Smooth muscle cell of trachea (primary cell): Measurements from ENCODE around the gene GRK2. TPM values are rescaled to one million over a fixed set of nuclear protein-coding genes. Genes with fewer than 3 reads are reported as not detected.

Experiments
- total RNA-seq: library from RNA; depleted of rRNA; stranded (reverse); fragments of >200 nt; gene quantifications from 2 replicates; pipeline ENCODE4 v1.2.1, GENCODE V29; 2014

GRK2 gene
- 30.8 and 33.2 TPM in 2 replicates for total RNA-seq

GRCh38 chr11:67266449-67267187, at the start of gene GRK2:
TSS of gene GRK2 (plus strand) at chr11:67266473. CDS start at chr11:67266700, 227 bp downstream.

DNA sequence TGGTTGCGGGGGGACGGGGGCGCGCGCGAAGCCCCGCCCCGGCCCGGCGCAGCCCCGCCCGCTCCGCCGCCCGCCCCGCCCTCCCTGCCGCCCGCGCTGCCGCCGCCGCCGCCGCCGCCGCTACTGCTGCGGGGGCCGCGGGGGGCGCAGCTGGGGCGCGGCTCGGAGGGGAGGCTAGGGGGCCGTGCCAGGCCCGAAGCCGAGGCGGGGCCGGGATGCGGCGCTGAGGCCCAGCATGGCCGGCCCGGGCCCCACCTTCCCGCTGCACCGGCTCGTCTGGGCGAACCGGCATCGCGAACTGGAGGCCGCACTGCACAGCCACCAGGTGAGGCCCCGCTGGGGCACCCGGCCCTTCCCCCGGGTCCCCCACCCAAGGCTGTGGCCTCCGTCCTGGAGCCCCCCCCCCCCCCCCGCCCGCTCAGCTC, 23.0 kb downstream of the GRK2 start, which contains the start of gene ANKRD13D:
Gene ANKRD13D, plus strand, starts transcription at position 78 of the 425 bp plus-strand sequence. Its CDS starts 158 bp downstream, at position 236.

DNA sequence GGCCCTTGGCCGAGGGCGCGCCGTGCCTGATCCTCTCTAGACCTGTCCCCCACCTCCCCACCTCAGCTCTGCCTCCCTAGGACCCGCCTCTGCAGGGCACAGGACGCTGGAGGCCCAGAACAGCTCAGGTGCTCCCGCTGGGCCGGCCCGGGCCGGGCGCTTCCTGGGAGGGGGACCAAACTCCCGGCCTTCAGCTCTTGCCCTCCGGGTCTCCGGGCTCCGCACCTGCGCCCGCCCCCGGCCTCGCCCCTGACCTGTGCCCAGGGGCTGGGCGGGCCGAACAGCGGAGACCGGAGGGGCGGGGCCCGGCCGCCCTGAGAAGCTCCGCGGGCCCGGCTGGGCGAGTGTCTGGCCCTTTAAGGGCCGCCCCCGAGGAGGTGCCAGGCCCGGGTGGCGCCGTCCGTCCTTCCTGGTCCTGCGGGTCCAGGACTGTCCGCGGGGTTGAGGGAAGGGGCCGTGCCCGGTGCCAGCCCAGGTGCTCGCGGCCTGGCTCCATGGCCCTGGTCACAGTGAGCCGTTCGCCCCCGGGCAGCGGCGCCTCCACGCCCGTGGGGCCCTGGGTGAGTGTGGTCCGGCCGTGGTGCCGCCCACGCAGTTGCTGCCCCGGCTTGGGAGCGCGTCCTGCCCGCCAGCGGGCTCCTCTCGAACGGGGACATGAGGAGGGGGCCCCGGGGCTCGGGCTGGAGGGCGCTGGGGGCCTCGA, 37.0 kb downstream of the GRK2 start, which contains the start of gene SSH3:
Gene SSH3, plus strand, starts transcription at position 399 of the 703 bp plus-strand sequence. Its CDS starts 96 bp downstream, at position 495.

Other genes starting within 250 kb of the GRK2 start
- gene SYT12, start 243.3 kb upstream of the GRK2 start, total RNA-seq: 0.33 TPM in 1 of 2 replicates, not detected in the other
- gene RHOD, start 209.6 kb upstream of the GRK2 start, total RNA-seq: 9.7 and 20.2 TPM in 2 replicates
- 52.6 and 52.8 TPM in 2 replicates for gene KDM2A, start 147.2 kb upstream of the GRK2 start, total RNA-seq
- 26.0 and 36.9 TPM in 2 replicates for gene ANKRD13D, start 22.8 kb downstream of the GRK2 start, total RNA-seq
- 24.4 and 30.8 TPM in 2 replicates for gene SSH3, start 37.1 kb downstream of the GRK2 start, total RNA-seq
- 25.6 and 60.2 TPM in 2 replicates for gene POLD4, start 87.1 kb downstream of the GRK2 start, total RNA-seq
- 3.1 TPM in 2 replicates for gene CLCF1, start 107.1 kb downstream of the GRK2 start, total RNA-seq
- gene RAD9A, start 125.5 kb downstream of the GRK2 start, total RNA-seq: 5.8 and 7.3 TPM in 2 replicates
- 128 and 198 TPM in 2 replicates for gene PPP1CA, start 135.4 kb downstream of the GRK2 start, total RNA-seq
- gene TBC1D10C, start 137.6 kb downstream of the GRK2 start, total RNA-seq: under 0.01 TPM in 1 of 2 replicates, not detected in the other
- gene CARNS1, start 149.2 kb downstream of the GRK2 start, total RNA-seq: 0.15 and 0.66 TPM in 2 replicates
- 47.6 and 55.6 TPM in 2 replicates for gene RPS6KB2, start 162.0 kb downstream of the GRK2 start, total RNA-seq
- gene PTPRCAP, start 171.2 kb downstream of the GRK2 start, total RNA-seq: 0.50 and 1.3 TPM in 2 replicates
- gene CORO1B, start 177.0 kb downstream of the GRK2 start, total RNA-seq: 134 and 212 TPM in 2 replicates
- gene GPR152, start 186.3 kb downstream of the GRK2 start, total RNA-seq: 0.17 TPM in 1 of 2 replicates, not detected in the other
- gene CABP4, start 188.9 kb downstream of the GRK2 start, total RNA-seq: not detected in 2 replicates
- 25.5 and 36.7 TPM in 2 replicates for gene TMEM134, start 202.8 kb downstream of the GRK2 start, total RNA-seq
- gene AIP, start 216.6 kb downstream of the GRK2 start, total RNA-seq: 78.4 and 93.5 TPM in 2 replicates
- 19.2 and 23.0 TPM in 2 replicates for gene PITPNM1, start 238.9 kb downstream of the GRK2 start, total RNA-seq
- gene CDK2AP2, start 241.7 kb downstream of the GRK2 start, total RNA-seq: 14.8 and 15.2 TPM in 2 replicates